Stomach smooth muscle (tissue), 2 donors: Measurements from ENCODE around the gene FAM53A.
"Not testable (repeated sequence)": the region's sequence is repeated elsewhere in the genome, so short reads cannot be mapped to it uniquely, and the experiment has no call there.

Experiments
- H3K27ac ChIP-seq: one replicate; pipeline ENCODE4 v1.7.0; 2013; ENCODE audit warnings: mild to moderate bottlenecking, low read length, inconsistent platforms
- H3K27me3 ChIP-seq, 2 donors: one replicate each; pipeline ENCODE4 v1.7.0; 2013; ENCODE audit warnings: low read length in 2 of 2; ENCODE audit not compliant: insufficient read depth in 2 of 2, control insufficient read depth in 1 of 2
- H3K36me3 ChIP-seq, 2 donors: one replicate each; pipeline ENCODE4 v1.7.0; 2013; ENCODE audit warnings: low read length in 2 of 2; ENCODE audit not compliant: control insufficient read depth in 2 of 2, insufficient read depth in 2 of 2
- H3K4me1 ChIP-seq: one replicate; pipeline ENCODE4 v1.7.0; 2013; ENCODE audit warnings: low read length; ENCODE audit not compliant: control insufficient read depth, insufficient read depth
- H3K4me3 ChIP-seq, 2 donors: one replicate each; pipeline ENCODE4 v1.7.0; 2013; ENCODE audit warnings: low read length in 2 of 2
- H3K9ac ChIP-seq, 2 donors: one replicate each; pipeline ENCODE4 v1.7.0; 2013; ENCODE audit warnings: low read length in 2 of 2, mild to moderate bottlenecking in 1 of 2
- H3K9me3 ChIP-seq, 2 donors: one replicate each; pipeline ENCODE4 v1.7.0; 2013; ENCODE audit warnings: low read length in 2 of 2; ENCODE audit not compliant: control insufficient read depth in 2 of 2
- donor health status: healthy.
- donor health status: Pancreatic carcinoma.

The FAM53A gene

DNA sequence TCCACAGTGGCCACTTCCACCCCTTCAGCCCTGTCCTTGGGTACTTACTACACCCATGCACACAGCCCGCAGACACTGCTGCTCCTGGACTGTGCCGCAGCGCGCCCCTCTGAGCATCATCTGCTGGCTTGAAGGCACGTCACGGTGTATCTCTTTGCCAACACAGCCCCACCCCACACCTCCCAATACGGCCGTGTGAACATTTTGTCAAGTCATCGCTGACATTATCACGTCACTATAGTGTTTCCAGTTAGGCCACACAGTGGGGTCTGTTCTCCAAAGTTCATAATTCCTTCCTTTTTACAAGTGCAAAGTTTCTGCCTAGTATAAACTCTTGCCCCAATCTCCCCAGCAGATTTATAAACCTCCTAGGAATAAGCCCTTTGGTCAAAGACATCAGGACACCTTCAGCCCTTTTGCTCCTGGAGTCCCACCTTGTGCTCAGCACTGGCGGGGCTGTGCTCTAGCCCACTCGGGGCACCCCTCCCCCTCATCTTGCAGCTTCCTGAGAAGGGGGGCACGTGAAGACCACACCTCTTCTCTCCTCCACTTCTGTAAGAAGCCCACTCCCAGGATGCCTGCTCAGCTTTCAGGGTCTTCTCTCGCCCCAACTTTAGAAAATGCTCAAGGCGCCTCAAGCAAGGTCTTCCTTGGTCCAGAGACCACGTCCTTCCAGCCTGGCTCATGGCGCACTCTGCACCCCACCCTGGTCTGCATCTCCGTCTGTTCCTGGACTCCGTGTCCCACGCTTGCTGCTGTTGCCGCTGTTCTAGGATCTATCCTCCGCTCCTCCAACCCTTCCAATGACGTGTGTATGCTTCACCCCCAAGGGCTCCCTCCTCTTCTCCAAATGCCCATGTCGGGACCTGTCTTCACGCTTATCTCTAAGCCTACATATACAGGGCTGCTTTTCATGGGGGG is 7.2 kb downstream of the FAM53A start:
- no peaks in the 10 kb centered on the region for H3K36me3 ChIP-seq
- no peaks in the 10 kb centered on the region for H3K4me1 ChIP-seq
- H3K27me3 ChIP-seq = no peaks in the 10 kb centered on the region
- no peaks in the 10 kb centered on the region for H3K9me3 ChIP-seq
- no peak overlapping the region for H3K4me3 ChIP-seq
- no peak overlapping the region for H3K27ac ChIP-seq
- H3K9ac ChIP-seq = no peak overlapping the region

DNA sequence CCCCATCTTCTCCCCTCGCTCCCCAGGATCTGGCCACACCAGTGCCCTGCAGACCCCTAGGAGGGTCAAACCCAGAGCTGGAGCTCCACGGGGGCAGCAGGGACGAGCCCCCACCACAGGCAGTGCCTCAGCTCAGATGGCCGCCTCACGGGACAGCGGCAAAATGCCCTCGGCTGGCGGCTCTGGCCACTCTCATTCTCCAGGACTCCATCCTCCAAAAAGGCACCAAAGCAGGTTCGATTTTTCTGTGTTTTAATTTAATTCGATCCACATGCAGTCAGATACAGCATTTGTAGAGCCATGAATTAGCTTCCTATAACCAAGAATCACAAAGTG is 8.3 kb downstream of the FAM53A start:
- H3K27ac ChIP-seq = no peak overlapping the region
- no peaks in the 10 kb centered on the region for H3K27me3 ChIP-seq
- no peaks in the 10 kb centered on the region for H3K9me3 ChIP-seq
- H3K4me3 ChIP-seq = no peak overlapping the region
- no peak overlapping the region for H3K9ac ChIP-seq
- H3K4me1 ChIP-seq = no peaks in the 10 kb centered on the region
- no peaks in the 10 kb centered on the region for H3K36me3 ChIP-seq

DNA sequence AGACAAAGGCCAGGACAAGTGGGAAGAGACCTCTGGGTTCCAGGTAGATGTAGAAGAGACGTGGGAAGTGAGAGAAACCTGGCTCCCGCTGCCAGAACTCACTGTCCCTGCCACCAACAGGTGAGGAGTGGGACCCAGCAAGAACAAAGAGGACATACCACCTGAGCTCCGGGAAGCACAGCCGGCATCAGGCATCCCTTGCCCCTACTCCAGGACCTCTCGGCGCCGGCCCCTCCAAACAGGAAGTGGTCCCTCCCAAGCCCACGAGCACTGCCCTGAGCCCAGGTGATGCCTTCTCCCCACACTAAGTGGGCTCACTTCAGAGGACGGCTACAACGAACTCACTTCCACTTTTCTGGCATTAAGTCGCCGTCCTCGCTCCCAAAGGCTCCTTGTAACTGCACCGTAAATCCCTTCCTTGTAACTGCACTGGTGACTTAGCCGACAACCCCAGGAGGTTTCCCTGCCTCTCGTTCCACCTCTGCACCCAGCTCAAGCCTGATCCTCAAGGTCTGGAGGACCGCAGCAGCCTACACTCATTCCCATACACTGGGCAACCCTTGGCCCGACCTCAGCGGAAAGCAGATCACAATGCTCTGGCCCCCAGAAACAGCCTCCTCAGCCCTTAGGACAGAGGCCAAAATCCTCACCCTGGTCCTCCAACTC is 8.8 kb downstream of the FAM53A start:
- Histone ChIP-seq H3K9me3 (no peaks in the 10 kb centered on the region), H3K27me3 (no peaks in the 10 kb centered on the region), H3K36me3 (no peaks in the 10 kb centered on the region), H3K27ac (no peak overlapping the region), H3K4me1 (no peaks in the 10 kb centered on the region), H3K9ac (no peak overlapping the region), H3K4me3 (no peak overlapping the region)

DNA sequence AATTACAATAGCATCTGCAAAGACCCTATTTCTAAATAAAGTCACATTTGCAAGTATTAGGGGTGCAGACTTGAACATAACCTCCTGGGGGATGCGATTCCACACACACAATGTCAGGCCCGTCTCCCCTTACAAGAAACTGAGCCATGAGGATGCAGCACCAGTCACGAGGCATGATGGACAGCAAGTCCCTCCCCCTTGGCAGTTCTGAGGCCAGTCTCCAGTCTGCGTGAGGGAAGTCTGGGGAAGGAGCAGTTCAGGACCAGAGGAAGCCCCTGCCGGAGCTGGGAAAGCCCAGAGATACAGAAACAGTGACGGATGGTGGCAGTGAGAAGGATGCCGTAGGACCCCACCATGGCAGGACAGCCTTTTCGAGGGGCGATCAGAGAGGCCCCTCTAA is 9.4 kb downstream of the FAM53A start:
- Histone ChIP-seq H3K36me3 (no peaks in the 10 kb centered on the region), H3K9me3 (no peaks in the 10 kb centered on the region), H3K4me1 (no peaks in the 10 kb centered on the region), H3K9ac (no peak overlapping the region), H3K27ac (no peak overlapping the region), H3K27me3 (no peaks in the 10 kb centered on the region), H3K4me3 (no peak overlapping the region)

DNA sequence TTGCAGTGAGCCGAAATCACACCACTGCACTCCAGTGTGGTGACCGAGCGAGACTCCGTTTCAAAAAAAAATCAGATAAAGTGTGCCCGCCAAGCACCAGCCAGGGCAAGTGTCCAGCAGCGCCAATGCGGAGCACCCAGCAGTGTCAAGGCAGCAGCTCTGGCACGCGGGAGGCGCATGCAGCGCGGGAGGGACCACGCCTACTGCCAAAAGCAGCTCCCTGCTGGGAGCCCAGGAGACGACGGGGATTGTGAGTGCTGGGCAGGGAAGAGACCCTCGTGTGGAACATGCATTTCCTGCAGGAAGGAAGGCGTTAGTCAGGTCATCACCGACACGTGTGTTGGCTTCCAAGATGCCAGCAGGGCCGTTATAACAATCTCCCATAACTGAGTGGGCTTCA is 10.4 kb downstream of the FAM53A start:
- no peaks in the 10 kb centered on the region for H3K27me3 ChIP-seq

DNA sequence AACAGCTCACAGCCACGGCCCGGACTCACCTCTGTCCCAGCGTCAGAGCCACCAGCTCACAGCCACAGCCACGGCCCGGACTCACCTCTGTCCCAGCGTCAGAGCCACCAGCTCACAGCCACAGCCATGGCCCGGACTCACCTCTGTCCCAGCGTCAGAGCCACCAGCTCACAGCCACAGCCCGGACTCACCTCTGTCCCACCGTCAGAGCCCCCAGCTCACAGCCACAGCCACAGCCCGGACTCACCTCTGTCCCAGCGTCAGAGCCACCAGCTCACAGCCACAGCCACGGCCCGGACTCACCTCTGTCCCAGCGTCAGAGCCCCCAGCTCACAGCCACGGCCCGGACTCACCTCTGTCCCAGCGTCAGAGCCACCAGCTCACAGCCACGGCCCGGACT is 13.1 kb downstream of the FAM53A start:
- not testable (repeated sequence) for H3K27ac ChIP-seq

More for the DNA sequence above, 10.4 kb downstream of the FAM53A start:
- no peak overlapping the region for H3K9ac ChIP-seq
- H3K4me1 ChIP-seq = no peaks in the 10 kb centered on the region
- no peaks in the 10 kb centered on the region for H3K36me3 ChIP-seq
- H3K4me3 ChIP-seq = no peak overlapping the region
- no peak overlapping the region for H3K27ac ChIP-seq
- H3K9me3 ChIP-seq = no peaks in the 10 kb centered on the region

DNA sequence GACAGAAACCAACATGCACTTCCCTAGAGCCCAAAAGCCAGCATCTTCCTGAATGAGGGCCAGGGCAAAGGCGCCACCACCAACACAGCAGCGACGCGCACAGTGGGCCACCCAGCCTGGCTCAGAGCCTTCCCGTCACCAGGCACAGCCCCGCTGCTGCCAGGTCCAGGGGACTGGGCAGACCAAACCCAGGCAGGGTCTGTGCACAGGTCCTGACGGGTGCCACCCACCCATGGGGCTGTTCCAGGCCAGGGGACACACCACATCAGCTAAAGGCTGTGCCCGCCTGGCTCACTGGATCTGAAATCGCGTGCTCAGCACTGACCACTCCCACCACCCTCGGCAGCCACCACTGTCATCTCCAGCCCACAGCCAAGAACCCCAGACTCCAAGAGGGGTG is 13.8 kb downstream of the FAM53A start:
- Histone ChIP-seq H3K36me3 (no peaks in the 10 kb centered on the region), H3K9me3 (no peaks in the 10 kb centered on the region), H3K27ac (no peak overlapping the region), H3K4me3 (no peak overlapping the region), H3K27me3 (no peaks in the 10 kb centered on the region), H3K9ac (no peak overlapping the region), H3K4me1 (peaks cover 3% of the 10 kb centered on the region)

More for the DNA sequence above, 13.1 kb downstream of the FAM53A start:
- H3K4me3 ChIP-seq, H3K9ac ChIP-seq, H3K36me3 ChIP-seq, H3K27me3 ChIP-seq, H3K9me3 ChIP-seq, H3K4me1 ChIP-seq: not testable (repeated sequence)

DNA sequence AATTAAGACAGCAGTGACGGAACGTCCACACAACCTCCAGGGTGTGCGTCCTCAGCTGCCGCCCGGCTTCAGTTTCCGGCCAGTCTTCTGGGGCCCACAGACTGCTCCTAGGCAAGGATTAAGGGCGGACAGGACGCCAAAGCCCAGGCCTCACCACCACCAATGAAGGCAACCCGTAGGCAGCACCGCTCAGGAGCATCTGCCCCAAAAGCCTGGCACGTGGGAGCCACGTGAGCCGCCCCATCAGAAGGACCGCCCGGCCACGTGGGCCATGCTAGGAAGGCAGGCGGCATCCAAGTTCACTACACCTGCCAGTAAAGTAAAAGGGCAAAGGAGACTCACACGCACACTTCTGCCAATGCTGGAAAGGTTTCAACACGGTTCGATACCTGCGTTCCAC is 14.3 kb downstream of the FAM53A start:
- Histone ChIP-seq H3K36me3 (no peaks in the 10 kb centered on the region), H3K9me3 (no peaks in the 10 kb centered on the region), H3K4me1 (peaks cover 3% of the 10 kb centered on the region), H3K27me3 (no peaks in the 10 kb centered on the region), H3K9ac (no peak overlapping the region), H3K27ac (no peak overlapping the region), H3K4me3 (no peak overlapping the region)

DNA sequence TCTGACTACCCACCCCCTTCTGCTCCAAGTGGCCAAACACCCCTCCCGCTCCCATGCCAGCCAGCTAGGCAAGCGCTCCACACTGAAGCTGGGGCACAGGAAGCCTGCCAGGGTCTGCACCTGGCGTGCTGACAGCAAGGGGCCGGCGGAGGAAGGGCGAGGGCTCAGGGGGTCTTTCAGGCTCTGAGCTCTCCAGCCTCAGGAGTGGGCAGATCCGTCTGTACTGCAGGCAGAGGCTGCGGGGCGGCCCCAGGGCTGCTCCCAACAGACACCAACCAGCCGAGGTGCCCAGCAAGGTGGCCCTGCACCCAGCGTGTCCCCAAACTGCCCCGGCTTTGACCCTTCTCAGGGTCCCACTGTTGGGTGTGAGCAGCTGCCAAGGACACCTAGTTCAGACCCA is 14.8 kb downstream of the FAM53A start:
- H3K36me3 ChIP-seq = no peaks in the 10 kb centered on the region
- no peaks in the 10 kb centered on the region for H3K9me3 ChIP-seq
- no peak overlapping the region for H3K27ac ChIP-seq
- H3K4me3 ChIP-seq = no peak overlapping the region
- H3K9ac ChIP-seq = no peak overlapping the region
- no peaks in the 10 kb centered on the region for H3K27me3 ChIP-seq
- peaks cover 3% of the 10 kb centered on the region for H3K4me1 ChIP-seq

DNA sequence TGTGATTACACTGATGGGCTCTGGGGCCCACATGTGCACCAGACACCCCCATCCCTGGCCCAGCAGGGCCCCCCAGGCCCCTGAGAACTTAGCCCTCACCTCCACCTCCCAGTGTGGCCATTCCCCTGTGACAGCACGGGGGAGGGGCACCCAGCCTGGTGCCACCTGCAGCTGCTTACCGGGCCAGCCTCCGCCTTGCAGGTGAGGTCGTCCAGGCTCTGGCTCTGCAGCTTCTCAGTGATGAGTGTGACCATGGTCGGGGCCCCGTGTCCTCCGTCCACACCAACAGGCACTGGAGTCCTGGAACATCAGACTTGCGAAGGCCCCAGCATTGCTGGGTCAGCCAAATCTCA is 15.6 kb downstream of the FAM53A start:
- H3K4me1 ChIP-seq = peaks cover 3% of the 10 kb centered on the region

DNA sequence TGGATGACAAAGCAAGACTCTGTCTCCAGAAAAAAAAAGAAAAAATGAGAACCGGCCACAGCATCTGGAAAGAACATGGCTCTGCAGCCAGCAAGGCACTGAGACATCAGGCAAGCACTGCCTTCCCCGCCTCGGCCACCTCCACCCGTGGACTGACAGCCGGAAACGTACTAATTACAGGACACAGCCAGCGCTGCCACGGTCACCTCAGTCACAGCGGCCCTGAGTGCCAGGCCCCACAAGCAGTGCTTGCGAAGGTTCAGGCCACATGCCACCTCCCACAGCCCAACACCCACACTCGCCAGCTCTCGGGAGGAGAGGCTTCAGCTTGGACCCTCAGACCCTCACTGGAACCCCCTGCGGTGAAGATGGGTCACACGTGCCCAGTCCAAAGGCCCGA is 16.8 kb downstream of the FAM53A start:
- no peak overlapping the region for H3K4me3 ChIP-seq
- H3K4me1 ChIP-seq = peaks cover 3% of the 10 kb centered on the region
- no peak overlapping the region for H3K9ac ChIP-seq
- no peaks in the 10 kb centered on the region for H3K27me3 ChIP-seq
- no peaks in the 10 kb centered on the region for H3K9me3 ChIP-seq
- no peak overlapping the region for H3K27ac ChIP-seq
- no peaks in the 10 kb centered on the region for H3K36me3 ChIP-seq

More for the DNA sequence above, 15.6 kb downstream of the FAM53A start:
- Histone ChIP-seq H3K27me3 (no peaks in the 10 kb centered on the region), H3K4me3 (no peak overlapping the region), H3K27ac (no peak overlapping the region), H3K9ac (no peak overlapping the region), H3K9me3 (no peaks in the 10 kb centered on the region), H3K36me3 (no peaks in the 10 kb centered on the region)
